ENCODE measurements around the gene CEP120. TPM values are rescaled to one million over a fixed set of nuclear protein-coding genes. Genes with fewer than 3 reads are reported as not detected.

The CEP120 gene
- total RNA-seq, 1 donor from 2014 or later = 23.0 TPM

GRCh38 chr5:123429993-123430392 is 6.8 kb upstream of the CEP120 start:
- H3K27me3 Mint-ChIP-seq (ENCODE audit: low read depth) = no peaks in the 10 kb centered on the region
- no peak for TF ChIP-seq CTCF (IDR thresholded peaks at IDR 0.05; ENCODE audit: unreplicated experiment)
- no peak overlapping the region for H3K27ac Mint-ChIP-seq
- H3K36me3 Mint-ChIP-seq = no peaks in the 10 kb centered on the region
- H3K9me3 Mint-ChIP-seq = no peaks in the 10 kb centered on the region
- H3K4me1 Mint-ChIP-seq = peaks cover 29% of the 10 kb centered on the region
- no peak for DNase-seq (ENCODE audit: low spot score in 2 of 2, unreplicated experiment in 2 of 2)
- H3K4me3 Mint-ChIP-seq = no peak overlapping the region

GRCh38 chr5:123429221-123429954 is 6.2 kb upstream of the CEP120 start:
- DNase-seq (ENCODE audit: low spot score in 2 of 2, unreplicated experiment in 2 of 2) = no peak
- H3K27me3 Mint-ChIP-seq (ENCODE audit: low read depth) = no peaks in the 10 kb centered on the region
- H3K4me3 Mint-ChIP-seq = no peak overlapping the region
- peak overlapping the region; percentile 5 for H3K27ac Mint-ChIP-seq
- TF ChIP-seq CTCF (IDR thresholded peaks at IDR 0.05; ENCODE audit: unreplicated experiment) = no peak
- H3K36me3 Mint-ChIP-seq = no peaks in the 10 kb centered on the region
- H3K4me1 Mint-ChIP-seq = peaks cover 25% of the 10 kb centered on the region
- H3K9me3 Mint-ChIP-seq = no peaks in the 10 kb centered on the region

- no peak for TF ChIP-seq CTCF (IDR thresholded peaks at IDR 0.05; ENCODE audit: unreplicated experiment)
- no peaks in the 10 kb centered on the region for H3K36me3 Mint-ChIP-seq
These were observed 5.5 kb upstream of the CEP120 start for GRCh38 chr5:123428521-123429220.

GRCh38 chr5:123427281-123427680 is 4.1 kb upstream of the CEP120 start:
- no peaks in the 10 kb centered on the region for H3K27me3 Mint-ChIP-seq (ENCODE audit: low read depth)
- H3K9me3 Mint-ChIP-seq = no peaks in the 10 kb centered on the region
- H3K4me1 Mint-ChIP-seq = peaks cover 17% of the 10 kb centered on the region
- no peak overlapping the region for H3K4me3 Mint-ChIP-seq
- H3K27ac Mint-ChIP-seq = no peak overlapping the region
- TF ChIP-seq CTCF (IDR thresholded peaks at IDR 0.05; ENCODE audit: unreplicated experiment) = no peak
- no peak for DNase-seq (ENCODE audit: low spot score in 2 of 2, unreplicated experiment in 2 of 2)
- no peaks in the 10 kb centered on the region for H3K36me3 Mint-ChIP-seq

More at GRCh38 chr5:123428521-123429220, 5.5 kb upstream of the CEP120 start:
- no peak for DNase-seq (ENCODE audit: low spot score in 2 of 2, unreplicated experiment in 2 of 2)
- peaks cover 28% of the 10 kb centered on the region for H3K4me1 Mint-ChIP-seq
- H3K4me3 Mint-ChIP-seq = no peak overlapping the region
- H3K27ac Mint-ChIP-seq = peak overlapping the region; percentile 13
- no peaks in the 10 kb centered on the region for H3K9me3 Mint-ChIP-seq
- H3K27me3 Mint-ChIP-seq (ENCODE audit: low read depth) = no peaks in the 10 kb centered on the region

GRCh38 chr5:123425431-123425830 is 2.2 kb upstream of the CEP120 start:
- Mint-ChIP-seq H3K27ac (no peak overlapping the region), H3K4me3 (no peak overlapping the region)

More at GRCh38 chr5:123425431-123425830, 2.2 kb upstream of the CEP120 start:
- TF ChIP-seq CTCF (IDR thresholded peaks at IDR 0.05; ENCODE audit: unreplicated experiment) = no peak
- DNase-seq (ENCODE audit: low spot score in 2 of 2, unreplicated experiment in 2 of 2) = no peak
- Mint-ChIP-seq H3K9me3 (no peaks in the 10 kb centered on the region), H3K4me1 (peaks cover 10% of the 10 kb centered on the region), H3K36me3 (no peaks in the 10 kb centered on the region), H3K27me3 (ENCODE audit: low read depth) (no peaks in the 10 kb centered on the region)
